GM23248 (cell line): ENCODE measurements around the gene NCBP2L.

Experiments
- EZH2 ChIP-seq: fragments of 200-600 bp; sonication (generic); IDR thresholded peaks from 2 replicates; pipeline ENCODE4 v1.6.1; 2018; ENCODE audit warnings: antibody characterized with exemption, mild to moderate bottlenecking; ENCODE audit not compliant: insufficient read depth, poor library complexity, severe bottlenecking
- EZH2phosphoT487 ChIP-seq: fragments of 200-600 bp; sonication (generic); IDR thresholded peaks from 2 replicates; pipeline ENCODE4 v1.6.1; 2018; ENCODE audit warnings: antibody characterized with exemption, moderate library complexity, mild to moderate bottlenecking, low read depth; ENCODE audit not compliant: insufficient read depth

- no peak for TF ChIP-seq EZH2phosphoT487
- TF ChIP-seq EZH2, result no peak
Measured at GRCh38 chrX:107728371-107729099, 49.0 kb upstream of the NCBP2L start.
